Middle frontal gyrus (tissue), 1 donor: ENCODE results near the gene CDC42SE2.
"Not testable (repeated sequence)": the region's sequence is repeated elsewhere in the genome, so short reads cannot be mapped to it uniquely, and the experiment has no call there.

Source experiments
- DNase-seq: peaks from one replicate; pipeline ENCODE4 v3.0.0-alpha.2; 2015; ENCODE audit warnings: low spot score; ENCODE audit errors: extremely low spot score

The CDC42SE2 gene

DNA sequence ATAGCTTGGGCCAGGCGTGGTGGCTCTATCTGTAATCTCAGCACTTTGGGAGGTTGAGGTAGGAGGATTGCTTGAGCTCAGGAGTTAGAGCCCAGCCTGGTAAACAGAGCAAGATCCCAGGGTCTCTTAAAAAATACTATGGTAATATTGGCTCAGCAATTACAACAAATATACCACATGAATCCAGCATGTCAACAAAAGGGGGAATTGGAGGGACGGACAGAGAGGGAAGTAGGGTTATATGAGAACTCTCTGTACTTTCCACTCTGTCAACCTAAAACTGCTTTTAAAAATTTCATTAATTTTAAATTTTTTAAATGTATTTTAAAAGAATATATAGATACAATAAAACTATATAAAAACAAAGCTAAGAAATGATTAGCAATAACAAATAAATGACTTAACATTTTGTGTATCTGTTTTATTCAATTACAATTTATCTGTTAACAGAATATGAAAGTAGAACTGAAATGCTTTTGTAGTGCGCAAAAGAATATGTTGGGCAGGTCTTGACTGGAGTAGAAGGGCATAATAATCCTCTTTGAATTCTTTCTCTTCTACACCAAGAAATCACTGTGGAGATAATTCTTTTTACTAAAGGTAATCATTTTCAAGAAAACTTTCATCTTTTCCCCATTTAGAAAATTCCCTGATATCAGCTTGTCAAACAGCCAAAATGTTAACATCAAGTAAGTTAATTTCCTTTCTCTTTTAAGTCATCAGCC, 12.9 kb upstream of the CDC42SE2 start:
- no peak for DNase-seq

DNA sequence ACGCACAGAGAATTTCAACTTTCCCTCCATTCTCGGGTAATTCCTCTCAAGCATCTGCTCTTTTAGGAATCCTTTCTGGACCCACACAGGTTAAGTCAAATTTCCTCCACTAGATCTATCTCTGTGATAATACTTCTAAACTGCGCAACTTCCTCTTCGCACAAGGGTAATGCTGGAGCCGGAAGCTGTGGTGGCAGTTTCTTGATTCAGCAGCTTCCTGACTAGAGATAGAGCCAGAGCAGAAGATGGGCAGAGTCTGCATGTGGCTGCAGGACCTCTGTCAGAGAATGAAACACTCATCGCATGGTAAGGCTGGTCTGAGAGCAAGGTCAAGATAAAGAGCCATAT, 11.1 kb upstream of the CDC42SE2 start:
- DNase-seq = no peak

DNA sequence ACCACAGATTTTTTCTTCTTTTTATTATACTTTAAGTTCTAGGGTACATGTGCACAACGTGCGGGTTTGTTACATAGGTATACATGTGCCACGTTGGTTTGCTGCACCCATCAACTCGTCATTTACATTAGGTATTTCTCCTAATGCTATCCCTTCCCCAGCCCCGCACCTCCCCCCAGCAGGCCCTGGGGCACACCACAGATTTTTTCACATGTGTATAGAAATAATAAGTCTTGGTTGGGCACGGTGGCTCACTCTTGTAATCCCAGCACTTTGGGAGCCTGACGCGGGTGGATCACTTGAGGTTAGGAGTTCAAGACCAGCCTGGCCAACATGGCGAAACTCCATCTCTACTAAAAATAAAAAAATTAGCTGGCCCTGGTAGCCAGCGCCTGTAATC, 9.8 kb upstream of the CDC42SE2 start:
- not testable (repeated sequence) for DNase-seq

DNA sequence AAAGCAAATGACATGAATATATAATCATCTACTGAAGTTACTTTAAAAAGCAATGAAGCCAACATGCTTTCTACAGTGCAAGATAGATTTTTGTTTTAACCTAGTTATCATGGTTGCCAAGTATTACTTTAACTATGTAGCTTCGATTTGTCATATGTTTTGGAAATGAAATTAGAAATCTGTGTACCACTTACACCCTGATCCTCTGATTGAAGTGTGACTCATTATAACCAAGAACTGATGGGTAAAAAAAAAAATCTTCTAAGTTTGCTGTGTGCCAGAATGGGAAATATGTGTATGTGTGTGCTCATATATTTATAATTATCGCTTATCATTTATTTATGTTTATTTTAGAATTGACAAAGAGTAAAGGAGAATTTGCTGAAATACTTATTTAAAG, 9.1 kb upstream of the CDC42SE2 start:
- no peak for DNase-seq

DNA sequence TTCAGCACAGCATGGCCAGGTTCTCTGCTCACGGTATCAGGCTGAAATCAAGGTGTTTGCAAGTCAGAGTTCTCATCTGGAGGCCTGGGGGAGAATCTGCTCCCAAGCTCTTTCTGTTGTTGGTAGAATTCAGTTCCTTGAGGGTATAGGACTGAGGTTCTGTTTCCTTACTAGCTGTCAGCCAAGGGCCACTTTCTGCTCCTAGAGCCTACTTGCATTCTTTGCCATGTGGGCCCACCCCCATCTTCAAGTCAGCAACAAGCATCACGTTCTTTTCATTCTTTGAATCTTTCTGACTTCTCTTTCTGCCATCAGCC, 7.4 kb upstream of the CDC42SE2 start:
- DNase-seq = no peak

DNA sequence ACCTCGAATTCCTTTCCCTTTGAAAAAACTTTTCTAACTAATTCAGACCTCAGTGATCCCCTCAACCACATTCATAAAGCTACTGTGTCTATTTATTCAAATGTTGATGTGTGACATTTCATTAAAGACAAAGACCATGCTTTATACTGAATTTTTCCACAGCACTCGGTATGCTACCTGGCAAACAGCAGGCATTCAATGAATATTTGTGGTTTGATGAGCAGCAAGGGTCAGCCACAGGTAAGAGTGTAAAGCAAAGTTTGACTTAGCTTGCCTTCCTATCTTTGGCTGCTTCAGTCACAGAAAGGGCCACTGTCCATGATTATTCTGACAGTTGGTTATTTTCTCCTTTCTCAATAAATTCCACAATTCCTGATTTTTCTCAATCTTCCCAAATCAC, 5.1 kb upstream of the CDC42SE2 start:
- DNase-seq = no peak

DNA sequence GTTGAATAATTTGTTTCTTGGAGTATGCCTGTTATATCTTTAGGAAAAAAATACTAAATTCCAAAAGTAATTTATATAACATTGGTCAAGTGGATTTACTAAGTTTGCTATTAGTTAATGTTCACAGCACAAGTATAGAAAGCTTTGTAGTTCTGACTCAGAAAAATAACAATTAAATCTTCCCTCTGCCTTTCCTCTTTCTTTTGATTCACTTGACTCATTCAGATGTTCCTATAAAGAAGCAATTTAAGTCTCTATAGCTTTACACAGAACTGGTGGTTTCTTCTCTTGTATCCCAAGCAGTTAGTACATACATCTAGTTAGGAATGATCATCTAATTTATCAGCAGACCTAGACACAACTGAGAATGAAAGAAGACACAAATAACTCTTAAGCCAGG, 4.5 kb upstream of the CDC42SE2 start:
- no peak for DNase-seq

DNA sequence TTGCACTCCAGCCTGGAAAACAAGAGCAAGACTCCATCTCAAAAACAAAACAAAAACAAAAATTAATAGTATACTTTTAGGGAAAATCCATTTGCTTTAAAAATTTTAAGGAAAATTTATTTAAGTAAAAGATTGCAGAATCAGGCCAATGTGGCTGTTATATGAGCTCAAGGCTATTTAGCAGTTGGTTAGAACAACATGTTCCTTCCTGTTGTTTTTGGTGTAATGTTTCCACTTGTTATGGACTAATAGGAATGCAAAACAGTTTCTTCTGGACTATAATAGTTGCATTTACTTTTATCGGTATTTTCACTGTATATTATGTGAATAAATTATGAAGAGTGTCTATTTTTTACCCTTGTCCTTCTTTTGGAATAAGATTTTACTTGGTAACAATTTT, 3.0 kb upstream of the CDC42SE2 start:
- no peak for DNase-seq

DNA sequence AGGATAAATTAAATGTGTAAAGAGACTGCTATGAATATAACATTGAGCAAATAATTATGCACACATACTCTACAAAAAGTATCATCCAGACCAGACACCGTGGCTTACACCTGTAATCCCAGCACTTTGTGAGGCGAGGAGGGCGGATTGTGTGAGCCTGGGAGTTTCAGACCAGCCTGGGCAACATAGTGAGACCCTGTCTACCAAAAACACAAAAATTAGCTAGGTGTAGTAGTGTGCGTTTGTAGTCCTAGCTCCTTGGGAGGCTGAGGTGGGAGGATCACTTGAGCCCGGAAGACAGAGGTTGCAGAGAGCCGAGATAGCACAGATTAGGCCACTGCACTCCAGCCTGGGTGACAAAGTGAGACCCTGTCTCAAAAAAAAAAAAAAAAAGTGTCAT, 2.4 kb upstream of the CDC42SE2 start:
- DNase-seq = no peak

DNA sequence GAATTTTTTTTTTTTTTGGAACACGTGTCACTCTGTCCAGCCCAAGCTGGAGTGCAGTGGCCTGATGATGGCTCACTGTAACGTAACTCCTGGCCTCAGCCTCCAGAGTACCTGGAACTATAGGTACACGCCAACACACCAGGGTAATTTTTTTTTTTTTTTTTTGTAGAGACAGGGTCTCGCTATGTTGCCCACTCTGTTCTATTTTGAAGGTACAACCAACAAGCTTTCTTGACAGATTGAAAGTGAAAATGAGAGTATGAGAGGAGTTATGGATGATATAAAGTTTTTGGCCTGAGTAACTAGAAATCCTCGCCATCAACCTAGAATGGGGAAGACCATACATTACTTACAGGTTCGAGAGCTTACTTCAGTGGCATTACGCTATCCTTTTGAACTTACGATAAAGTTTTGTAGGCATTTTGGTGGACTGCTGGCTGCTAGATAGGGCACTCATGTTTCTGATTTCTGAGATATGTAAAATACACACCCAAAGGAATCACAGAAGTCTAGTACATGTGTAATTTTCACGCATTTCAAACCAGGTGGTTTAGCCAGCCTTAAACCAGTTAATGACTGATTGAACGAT, 806 bp upstream of the CDC42SE2 start:
- DNase-seq = no peak

DNA sequence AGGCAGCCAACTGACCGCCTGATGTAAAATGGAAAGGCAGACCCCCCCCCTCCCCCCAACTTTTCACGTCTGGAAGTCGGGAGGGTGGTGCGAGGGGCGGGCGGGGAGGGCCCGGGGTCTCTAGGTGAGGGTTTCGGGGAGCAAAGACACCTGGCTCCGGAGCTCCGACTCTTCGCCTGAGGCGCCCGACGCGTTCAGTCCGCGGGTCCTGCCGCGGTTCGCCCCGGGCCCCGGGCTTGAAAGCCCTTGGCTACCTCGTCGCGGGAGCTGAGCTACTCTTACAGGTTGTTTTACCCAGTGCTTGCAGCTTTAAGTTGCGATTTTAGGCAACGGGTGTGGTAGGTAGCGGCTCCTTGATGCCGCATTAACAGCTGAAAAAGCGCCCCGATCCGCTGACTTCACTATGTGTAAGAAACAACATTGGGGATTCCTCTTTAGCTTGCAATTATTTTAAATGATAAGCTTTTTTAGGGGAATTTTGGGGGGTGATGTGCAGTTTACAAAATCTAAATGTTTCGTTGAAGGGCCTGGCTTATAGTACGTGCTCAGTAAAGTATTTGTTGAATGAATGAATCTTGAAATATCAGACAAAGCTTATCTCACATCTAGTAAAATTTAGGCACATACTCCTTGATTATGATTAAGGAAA, 722 bp downstream of the CDC42SE2 start:
- DNase-seq = no peak

DNA sequence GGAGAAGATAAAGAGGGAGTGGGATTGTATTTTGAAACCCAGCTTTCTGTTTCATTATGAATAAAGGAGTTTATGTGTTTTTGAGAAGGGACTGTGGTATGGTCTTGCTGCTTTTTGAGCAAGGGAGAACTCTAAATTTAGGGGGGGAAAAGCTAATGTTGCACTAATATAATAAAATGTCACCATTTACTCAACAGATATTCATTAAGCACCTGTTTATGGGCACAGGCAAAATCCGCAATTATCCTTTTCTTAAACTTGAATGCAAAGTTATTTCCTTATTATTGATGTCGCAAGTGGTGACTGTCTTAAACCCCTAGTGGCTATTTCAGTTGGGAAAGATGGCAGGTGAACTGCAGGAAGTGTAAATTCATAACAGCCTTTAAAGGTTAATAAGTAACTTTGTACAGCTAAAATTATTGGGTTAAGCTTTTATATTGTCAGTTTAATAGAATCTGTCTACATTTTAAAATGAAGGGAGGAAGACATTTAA, 1.5 kb downstream of the CDC42SE2 start:
- DNase-seq = no peak

DNA sequence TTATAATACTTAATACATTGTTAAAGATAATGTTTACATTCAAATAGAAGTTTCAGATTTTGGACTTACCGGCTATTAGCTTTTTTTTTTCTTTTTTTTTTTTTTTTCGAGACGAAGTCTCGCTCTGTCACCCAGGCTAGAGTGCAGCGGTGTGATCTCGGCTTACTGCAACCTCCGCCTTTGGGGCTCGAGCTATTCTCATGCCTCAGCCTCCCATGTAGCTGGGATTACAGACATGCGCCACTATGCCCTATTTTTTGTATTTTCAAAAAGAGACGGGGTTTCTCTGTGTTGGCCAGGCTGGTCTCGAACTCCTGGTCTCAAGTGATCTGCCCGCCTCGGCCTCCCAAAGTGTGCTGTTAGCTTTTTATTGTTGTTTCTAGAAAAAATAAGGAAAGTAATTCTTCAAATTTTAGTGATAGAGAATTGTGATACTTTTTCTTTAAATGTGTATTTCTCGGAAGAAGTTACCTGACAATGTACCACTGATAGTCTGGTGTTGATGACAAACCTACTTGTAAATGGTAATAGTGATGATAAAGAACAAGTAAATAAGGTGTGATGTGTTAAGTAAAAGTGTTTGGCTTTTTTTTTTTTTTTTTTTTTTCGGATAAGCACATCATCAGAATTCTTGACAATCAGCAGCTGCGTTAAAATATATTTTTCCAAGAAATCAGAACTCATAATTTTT, 2.7 kb downstream of the CDC42SE2 start:
- DNase-seq = no peak

DNA sequence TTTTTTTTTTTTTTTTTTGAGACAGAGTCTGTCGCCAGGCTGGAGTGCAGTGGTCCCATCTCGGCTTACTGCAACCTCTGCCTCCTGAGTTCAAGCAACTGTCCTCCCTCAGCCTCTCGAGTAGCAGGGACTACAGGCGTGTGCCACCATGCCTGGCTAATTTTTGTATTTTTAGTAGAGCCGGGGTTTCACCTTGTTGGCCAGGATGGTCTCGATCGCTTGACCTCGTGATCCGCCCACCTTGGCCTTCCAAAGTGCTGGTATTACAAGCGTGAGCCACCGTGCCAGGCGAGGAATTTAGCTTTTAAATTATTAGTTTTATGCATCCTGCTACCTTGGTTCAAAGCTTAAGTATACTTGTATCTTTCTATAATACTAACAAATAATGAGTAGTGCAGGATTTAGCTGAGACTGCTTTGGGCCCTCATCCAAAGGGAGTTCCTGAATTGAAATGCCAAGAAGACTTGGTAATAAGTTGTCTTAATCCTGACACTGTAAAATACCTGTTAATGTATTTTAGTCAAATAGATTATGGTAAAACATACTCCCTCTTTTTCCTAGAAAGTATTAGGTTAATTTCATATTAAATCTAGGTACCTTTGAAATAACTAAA, 5.0 kb downstream of the CDC42SE2 start:
- no peak for DNase-seq

DNA sequence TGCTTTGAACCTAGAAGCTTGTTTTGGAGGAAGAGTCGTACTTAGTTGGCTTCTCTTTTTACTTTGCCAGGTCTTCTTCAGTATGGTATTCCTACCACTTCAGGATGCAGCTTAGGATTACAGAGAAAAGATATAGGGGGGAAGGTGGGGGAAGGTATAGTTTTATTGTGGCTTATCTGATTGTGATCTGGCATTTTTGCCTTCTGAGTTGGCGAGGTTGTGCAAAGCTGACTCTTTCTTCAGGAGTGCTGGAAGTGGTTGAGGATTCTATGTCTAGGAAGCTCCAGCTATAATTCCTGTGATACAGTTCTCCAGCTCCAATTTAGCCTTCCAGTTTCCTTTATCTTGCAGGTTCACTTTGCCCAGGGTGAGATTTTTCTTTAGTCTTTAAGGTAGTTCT, 7.0 kb downstream of the CDC42SE2 start:
- DNase-seq = no peak

DNA sequence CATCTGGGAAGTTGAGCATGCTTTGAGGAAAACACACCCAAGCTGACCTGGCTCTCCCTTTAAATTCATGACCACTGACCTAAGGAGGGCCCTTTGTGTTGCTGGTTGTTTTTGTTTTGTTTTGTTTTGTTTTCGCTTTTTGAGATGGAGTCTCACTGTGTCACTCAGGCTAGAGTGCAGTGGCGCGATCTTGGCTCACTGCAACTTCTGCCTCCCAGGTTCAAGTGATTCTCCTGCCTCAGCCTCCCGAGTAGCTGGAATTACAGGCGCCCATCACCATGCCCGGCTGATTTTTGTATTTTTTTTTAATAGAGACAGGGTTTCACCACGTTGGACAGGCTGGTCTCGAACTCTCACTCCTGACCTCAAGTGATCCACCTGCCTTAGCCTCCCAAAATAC, 8.0 kb downstream of the CDC42SE2 start:
- DNase-seq = not testable (repeated sequence)

DNA sequence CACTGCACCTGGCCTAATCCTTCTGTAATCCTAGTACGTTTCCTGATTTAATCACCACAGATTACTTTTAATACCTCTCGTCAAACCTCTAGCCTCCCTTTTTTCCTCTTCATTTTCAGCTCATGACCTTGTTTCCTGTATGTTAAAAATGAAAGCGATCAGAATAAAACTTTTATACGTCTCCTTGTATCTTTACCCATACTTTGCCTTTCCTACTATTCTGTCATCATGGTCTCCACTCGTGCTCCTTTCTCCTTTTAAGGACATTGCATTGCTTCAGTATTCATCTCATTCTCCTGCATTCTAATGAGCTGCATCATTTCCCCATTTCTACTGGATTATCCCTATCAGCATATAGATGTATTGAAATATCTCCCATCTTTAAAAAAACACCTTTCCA, 8.5 kb downstream of the CDC42SE2 start:
- DNase-seq = no peak

DNA sequence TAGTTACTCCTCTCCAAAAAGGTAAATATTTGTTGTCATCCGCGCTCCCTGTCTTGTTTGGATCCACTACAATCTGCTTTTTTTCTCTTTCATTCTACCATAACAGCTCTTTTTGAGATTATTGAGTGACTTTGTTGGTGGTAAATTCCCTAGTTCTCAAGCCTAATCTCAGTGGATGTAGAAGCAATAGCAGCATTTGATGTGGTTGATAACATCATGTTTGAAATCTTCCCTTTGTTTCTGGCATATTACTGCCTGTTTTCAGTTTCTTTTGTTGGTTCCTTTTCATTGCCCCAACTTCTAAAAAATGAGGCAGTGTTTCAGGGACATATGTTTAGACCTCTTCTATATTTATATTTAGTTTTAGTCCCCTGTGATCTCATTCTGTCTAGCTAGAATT, 8.9 kb downstream of the CDC42SE2 start:
- DNase-seq = no peak

DNA sequence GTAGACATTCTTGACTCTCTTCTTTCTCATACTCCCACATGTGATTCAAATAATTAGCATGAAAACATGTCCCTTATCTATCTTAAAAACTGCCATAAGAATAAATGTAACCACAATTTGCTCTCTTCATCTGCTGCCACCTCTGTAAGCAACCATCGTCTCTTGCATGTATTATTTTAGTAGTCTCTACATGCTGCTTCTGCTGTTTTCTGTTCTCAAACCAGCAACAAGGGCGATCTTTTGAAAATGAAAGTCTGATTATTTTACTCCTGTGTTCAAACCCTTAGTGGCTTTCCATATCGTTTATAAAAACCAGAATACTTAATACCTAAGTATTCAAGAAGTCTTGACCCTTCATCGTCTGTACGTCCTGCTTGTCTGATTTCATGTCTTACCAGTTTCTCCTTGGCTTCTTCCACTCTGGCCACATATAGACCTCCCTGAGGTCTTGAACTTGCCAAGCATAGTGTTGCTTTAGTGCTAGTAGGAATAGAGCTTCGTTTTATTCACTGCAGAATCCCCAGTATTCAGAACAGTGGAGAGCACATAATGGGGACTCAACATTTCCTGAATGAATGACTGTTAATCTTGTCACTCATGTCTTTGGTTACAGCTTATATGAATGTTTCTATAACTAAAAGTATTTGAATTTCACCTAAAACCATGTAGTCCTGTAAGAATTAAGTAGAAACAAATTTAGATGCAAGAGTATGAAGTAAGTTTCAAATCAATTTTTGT, 10.6 kb downstream of the CDC42SE2 start:
- DNase-seq = no peak

DNA sequence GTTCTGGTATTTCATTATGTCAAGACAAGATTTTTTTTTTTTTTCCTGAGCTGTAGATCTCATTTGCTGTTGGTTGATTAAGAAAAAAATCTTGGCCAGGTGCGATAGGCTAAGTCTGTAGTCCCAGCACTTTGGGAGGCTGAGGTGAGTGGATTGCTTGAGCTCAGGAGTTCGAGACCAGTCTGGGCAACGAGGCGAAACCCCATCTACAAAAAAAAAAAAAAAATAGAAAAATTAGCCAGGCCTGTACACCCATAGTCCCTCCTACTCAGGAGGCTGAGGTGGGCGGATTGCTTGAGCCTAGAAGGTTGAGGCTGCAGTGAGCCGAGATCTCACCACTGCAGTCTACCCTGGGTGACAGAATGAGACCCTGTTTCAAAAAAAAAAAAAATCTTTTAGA, 12.2 kb downstream of the CDC42SE2 start:
- no peak for DNase-seq

DNA sequence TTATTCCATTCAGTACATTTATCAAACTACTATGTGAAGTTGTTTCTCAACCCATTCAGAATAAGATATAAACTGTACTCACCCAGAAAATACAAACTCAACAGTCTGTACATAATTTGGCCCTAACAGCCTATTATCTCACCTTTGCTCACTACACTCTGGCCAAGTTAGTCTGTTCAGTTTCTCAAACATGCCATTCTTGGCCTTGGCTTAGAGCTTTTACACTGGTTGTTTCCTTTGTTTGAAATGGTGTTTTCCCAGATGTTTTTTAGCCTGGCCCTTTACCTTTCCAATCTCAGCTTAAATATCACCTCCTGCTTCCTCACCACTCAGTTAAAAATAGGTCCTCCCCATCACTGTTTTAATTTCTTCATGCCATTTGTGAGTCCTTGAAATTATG, 13.6 kb downstream of the CDC42SE2 start:
- no peak for DNase-seq
